SKM-1 (cell line): ENCODE data around the gene FER1L5.
A peak's percentile ranks its signal among the peaks of the same experiment; 100 is the strongest.
"Not testable (repeated sequence)": the region's sequence is repeated elsewhere in the genome, so short reads cannot be mapped to it uniquely, and the experiment has no call there.

ENCODE experiments used
- DNase-seq: peaks from one replicate; lab custom pipeline; 2025; ENCODE audit not compliant: unreplicated experiment; lab: John Stamatoyannopoulos, UW

Gene FER1L5

DNA sequence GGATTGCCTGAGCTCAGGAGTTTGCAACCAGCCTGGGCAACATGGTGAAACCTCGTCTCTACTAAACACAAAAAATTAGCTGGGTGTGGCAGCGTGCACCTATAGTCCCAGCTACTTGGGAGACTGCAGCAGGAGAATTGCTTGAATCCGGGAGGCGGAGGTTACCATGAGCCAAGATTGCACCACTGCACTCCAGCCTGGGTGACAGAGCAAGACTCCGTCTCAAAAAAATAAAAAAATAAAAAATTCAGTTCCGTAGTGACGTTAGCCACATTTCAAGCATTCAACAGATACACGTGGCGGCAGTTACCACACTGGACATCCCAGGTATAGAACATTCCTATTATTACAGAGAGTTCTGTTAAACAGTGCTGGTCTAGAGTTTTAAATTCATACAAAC, 8.9 kb upstream of the FER1L5 start:
- no peak for DNase-seq

DNA sequence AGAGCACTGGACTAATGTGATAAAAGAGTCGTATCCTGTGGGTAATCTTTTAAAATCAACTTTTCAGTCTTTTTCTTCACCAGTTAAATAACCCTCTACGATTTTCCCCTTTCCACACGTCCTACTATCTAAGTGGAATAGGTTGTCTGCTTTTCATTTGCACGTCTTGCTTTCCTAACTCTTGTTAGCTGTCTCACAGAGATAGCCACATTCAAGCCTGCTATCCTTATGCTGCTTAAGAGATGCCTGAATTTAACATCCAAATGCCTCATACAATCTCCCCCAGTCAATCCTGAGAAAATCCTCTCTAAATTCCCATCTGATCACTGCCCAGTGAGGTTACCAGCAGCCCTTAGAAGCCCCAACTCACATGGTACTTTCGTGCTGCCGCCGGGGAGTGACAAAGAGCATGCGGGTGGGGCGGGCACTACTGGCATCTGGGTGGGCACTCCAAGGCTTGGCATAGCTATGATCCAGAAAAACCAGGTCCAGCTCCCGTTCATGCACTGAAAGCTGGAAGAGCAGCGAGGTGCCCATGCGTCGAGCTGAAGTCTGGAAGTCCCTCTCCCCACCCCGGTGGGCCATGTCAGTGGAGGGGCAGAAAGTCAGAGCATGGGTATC, 5.9 kb upstream of the FER1L5 start:
- no peak for DNase-seq

DNA sequence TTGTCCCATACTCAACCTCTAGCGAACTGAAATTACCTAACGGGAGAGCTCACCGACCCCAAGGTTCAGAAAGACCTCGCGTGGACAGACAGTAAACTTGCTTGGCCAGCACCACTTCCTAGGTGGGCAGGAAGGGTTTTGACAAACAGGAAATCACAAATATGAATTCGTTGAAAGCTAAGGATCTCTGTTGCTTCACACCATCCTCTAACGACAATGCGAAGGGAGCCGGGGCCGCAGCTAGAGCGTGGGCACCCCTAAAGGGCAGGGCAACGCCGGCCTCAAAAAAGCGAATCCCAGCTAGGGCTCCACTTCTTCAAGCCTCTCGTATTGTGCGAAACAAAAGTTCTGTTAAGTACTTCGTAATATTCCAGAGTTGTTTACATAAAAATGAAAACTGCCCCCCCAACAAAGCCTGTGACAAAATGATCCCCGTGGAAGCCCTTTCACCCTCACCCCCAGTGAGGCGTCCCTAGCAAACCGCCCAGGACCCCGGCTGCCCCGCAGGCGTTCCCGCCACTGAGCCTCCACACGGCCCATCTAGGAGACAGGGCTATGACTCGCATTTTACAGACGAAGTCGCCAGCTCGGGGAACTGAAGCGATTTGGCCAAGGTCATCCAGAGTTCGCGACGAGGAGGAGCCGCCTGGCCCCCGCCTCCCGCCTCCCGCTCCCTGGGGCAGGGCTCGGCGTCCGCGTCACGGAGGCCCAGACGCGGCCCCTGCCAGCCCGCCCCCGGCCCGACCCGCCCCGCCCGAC, 5.0 kb upstream of the FER1L5 start:
- DNase-seq = peak; percentile 70

DNA sequence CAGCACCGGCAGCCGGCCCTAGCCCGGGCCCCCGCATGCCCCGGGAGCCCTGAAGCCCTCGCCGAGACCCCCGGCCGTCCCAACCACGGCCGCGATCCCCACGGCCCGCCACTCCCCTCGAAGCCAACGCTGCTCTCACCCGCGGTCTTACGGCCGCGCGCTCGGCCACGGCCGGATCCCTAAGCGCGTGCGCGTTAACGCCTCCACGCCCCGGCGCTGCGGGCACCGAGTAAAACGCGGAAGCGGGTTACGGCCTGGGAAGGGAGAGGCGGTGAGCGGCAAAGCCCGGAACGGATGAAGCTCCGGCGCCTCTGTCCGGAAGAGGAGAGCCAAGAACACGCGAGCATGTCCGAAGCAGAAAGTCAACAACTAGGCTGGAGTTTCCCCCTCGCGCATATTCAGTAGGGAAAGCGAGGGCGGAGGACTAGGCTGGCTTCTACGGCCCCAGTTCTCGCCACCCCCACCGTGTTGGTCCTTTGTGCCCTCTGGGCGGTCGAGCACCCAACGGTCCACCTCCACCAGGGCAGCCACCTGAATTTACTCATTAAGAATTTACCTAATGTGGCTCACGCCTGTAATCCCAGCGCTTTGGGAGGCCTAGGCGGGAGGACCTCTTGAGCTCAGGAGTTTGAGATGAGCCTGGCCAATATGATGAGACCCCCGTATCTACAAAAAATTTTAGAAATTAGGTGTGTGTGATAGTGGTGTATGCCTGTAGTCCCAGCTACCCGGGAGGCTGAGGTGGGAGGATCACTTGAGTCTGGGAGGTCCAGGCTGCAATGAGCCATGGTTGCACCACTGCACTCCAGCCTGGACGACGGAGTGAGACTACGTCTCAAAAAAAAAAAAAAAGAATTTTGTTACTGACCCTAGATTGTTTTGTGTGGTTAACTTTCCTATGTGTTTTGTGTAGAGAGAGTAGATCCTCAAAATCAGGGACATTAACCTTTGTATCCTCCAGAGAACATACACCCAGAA, 4.1 kb upstream of the FER1L5 start, which contains the start of gene KANSL3:
Gene KANSL3 (minus strand): TSS at position 169 of the 978 bp plus-strand sequence. CDS start 1,177 bp downstream, outside the sequence.
- DNase-seq = peak; percentile 76

DNA sequence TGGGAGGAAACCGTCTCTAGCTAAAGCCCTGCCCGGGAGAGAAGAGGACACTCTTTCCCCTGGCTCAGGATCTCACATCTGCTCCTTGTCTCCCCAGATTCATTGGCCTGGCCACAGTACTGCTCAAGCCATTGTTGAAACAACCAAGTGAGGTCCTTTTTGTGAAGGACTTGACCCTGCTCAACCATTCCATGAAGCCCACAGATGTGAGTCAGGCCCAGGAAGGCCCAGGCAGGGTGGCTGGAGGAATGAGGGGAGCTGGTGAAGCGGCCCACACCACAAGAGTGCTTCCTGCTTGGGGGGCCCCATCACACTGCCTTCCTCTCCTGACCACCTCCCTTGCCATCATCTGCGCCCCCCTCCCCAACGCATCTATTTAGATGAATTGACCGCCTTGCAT, 5.1 kb downstream of the FER1L5 start:
- DNase-seq = no peak

DNA sequence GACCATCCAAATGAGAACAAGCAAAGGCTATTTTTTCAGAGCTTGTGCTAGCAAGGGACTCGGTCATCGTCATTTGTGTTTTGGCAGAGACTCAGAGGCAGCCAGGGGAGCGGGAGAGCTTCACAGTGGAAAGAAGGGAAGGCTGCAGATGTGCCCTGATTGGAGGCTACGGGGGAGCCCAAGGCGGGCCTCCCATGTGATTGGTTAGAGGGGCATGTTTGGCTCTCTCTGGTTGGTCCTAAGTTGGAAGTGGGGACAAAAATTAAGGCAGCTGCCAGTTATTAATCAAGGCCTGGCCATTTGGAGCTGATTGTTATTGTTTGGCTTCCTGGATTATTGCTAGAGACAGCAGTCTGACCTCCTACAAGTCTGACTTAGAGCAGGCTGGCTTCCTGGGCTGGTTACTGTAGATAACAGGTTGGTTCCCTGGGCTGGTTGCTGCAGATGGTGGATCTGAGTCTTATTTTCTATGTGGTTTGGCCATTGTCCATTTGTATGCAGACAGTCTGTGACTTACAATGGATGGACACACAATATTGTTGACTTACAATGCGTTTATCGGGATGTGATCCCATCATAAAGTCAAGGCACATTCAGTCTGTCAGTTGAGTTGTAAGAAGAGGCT, 5.9 kb downstream of the FER1L5 start:
- DNase-seq = no peak

DNA sequence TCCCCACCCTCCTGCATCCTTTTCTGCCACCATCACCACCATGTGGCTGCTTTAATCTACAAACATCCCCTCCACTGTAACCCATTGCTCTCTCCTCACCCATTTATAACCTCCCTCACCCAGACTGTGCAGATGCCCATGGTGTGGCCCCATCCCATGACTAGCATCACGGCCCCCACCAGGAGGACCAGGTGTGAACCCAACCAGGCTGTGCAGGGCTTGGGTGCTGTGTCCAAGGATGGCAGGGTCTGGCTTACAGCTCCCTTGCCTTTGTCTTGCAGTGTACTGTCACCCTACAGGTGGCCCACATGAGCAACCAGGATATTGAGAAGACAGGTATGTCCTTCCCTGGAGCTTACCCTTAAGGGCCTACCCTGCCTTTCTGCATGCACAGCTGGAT, 6.8 kb downstream of the FER1L5 start:
- DNase-seq = no peak

DNA sequence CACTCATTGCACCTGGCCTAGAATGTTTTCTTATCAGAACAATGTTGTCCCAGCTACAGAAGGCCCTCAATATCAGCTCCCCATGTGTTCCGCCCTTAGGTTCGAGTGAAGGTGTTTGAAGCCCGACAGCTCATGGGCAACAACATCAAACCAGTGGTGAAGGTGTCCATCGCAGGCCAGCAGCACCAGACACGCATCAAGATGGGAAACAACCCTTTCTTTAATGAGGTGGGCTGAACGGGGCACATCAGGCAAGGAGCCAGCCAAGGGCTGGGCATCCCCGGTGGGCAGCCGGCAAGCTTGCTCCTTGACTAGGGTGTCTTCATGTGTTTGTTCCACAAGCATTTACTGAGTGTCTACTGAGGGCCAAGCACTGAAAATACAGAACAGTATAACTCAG, 9.2 kb downstream of the FER1L5 start:
- no peak for DNase-seq

DNA sequence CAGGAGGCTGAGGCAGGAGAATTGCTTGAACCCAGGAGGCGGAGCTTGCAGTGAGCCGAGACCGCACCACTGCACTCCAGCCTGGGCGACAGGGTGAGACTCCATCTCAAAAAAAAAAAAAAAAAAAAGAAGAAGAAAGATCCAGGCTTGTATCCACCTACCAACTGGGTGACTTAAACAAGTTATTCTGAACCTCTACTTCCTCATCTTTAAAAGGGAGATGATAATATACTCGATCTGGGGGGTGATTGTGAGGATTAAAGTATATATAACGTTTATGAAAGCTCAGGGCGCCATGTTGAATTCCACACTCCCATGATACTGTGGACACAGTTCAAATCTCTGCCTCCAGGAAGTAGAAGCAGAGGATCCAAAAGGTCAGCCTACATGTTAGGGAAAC, 12.2 kb downstream of the FER1L5 start:
- DNase-seq = not testable (repeated sequence)

DNA sequence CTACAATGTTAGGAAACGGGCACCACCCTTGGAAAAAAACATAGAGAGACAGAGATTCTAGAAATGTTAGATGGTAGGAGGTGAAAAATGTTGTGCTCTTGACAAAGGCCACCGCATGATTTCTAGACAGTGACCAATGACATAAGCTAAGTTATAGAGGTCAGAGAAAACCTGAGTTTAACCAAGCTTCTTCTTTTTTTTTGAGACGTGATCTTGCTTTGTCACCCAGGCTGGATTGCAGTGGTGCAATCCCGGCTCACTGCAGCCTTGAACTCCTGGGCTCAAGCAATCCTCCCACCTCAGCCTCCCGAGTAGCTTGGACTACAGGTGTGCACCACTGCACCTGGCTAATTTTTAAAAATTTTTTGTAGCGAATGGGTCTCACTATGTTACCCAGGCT, 13.0 kb downstream of the FER1L5 start:
- peak; percentile 44 for DNase-seq

DNA sequence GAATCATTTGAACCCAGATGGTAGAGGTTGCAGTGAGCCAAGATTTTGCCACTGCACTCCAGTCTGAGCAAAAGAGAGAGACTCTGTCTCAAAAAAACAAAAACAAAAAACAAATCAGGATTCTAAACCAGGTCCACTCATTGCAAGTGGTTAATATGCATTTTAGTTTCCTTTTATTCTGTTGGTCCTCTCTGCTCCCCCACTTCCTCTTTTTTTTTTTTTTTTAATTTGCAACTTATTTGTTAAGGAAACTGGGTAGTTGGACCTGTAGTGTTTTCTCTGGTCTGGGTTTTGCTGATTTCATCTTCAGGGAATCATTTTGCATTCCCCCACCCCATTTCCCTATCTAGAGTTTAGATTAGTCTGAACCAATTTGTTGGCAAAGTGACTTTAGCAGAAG, 14.0 kb downstream of the FER1L5 start:
- DNase-seq = peak; percentile 10

DNA sequence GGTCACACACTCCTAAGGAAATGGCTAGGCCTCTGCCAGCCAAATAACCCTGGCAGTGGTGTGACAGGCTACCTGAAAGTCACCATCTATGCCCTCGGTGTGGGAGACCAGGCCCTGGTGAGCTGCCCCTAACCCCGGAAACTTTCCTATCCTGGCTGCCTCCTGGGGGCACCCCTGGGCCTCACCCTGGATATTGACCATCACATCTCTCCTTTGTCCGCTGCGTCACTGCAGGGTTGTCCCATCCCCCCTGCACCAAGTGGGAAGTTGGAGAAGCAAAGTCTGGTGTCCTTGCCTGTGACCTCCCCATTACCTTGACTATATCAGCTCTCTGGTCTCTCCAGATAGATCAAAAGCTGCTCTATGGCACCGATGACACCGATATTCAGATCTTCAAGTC, 18.8 kb downstream of the FER1L5 start:
- DNase-seq = no peak

DNA sequence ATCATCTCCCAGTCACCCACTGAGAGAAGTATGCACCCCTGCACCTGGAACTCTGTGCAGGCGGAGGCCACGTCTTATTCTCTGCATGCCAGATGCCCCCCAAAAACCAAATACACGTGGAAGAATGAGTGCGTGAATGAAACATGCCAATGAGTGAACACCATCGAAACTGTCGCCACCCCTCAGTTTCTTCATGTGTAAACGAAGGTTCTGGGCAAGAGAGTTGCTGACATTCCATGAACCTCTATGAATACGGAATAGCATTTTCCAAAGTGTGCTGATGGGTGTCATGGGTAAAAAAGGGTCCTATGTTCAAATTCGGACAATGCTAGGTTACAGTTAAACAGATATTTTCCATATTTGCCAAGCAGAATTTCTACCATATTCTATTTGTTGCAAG, 19.8 kb downstream of the FER1L5 start:
- DNase-seq = no peak

DNA sequence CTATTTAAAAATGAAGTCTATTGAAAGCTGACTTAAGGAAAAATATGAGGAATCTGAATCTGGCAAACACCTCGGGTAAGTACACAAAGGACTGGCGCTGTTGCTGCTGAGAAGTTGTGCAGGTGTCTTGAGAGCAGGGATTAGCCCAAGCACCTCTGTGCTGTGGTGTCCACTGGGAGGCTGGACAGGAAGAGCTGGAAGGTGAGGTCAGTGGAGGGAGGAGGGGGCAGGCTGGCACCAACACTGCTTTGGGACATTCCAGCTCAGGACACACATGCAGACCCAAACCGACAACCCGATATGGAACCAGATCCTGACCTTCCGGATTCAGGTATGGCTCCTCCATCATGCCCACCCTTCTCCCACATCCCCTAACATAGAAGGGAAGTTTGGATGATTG, 20.6 kb downstream of the FER1L5 start:
- DNase-seq = no peak

DNA sequence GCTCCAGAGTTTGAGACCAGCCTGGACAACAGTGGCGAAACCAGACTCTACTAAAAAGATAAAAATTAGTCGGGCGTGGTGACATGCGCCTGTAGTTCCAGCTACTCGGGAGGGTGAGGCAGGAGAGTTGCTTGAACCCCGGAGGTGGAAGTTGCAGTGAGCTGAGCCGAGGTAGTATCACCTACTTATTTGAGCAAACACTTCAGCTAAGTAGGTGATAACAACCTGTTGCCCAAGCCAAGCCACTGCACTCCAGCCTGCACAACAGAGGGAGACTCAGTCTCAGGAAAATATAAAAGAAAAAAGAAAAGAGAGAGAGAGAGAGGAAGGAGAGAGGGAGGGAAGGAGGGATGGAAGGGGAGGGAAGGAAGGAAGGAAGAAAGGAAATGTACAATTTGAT, 21.3 kb downstream of the FER1L5 start:
- no peak for DNase-seq

DNA sequence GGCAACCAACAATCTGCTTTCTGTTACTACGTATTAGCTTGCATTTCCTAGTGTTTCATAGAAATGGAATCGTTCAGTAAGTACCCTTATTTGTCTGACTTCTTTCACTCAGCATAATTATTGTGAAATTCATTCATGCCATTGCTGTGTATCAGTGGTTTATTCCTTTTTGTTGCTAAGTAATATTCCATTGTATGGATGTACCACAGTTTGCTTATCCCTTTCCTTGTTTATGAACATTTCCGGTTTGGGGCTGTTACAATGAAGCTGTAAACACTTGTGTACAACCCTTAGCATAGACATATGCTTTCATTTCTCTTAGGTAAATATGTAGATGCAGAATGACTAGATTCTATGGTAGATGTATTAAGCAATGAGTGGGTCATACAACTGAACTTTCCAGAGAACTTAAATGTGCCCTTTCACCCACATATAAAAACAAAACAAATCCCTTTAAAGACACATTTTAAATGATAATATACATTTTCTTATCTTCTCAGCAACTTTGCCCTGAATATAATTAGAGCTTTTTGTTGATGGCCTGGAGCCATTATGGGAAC, 21.9 kb downstream of the FER1L5 start:
- no peak for DNase-seq

DNA sequence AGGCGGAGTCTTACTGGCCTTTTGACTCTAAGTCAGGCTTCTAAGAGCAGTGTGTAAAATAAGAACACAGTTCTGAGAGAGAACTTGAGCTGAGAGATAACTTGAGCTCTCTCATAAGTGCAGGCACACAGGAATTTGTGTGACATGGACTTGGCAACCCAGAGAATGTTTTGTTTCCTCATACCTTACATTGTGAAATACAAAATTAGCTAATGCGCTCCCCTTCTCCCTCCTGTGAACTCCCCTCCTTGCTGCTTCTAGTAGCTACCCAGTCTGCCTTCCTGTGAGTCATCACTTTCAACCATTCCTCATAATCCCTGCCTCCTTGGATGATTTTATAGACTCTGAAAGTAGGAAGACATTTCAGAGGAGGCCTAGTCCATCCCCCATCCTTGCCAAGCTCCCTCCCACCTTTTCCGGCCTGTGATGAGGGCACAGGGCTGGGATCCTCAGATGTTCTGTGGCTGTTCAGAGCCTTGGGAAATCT, 22.6 kb downstream of the FER1L5 start:
- peak; percentile 96 for DNase-seq

DNA sequence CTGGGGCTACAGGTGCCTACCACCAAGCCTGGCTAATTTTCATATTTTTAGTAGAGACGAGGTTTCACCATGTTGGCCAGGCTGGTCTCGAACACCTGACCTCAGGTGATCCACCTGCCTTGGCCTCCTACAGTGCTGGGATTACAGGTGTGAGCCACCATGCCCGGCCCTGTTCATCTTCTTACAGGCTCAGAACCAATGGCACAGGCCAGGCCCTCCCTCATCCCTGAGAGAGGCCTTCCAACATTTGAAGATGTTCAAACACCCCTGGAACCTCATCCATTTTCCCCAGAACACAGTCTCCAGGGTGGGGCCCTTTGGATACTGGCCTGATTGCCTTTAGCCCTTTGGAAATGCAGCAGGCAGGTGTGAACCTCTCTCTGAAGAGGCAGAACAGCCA, 23.2 kb downstream of the FER1L5 start:
- DNase-seq = not testable (repeated sequence)

DNA sequence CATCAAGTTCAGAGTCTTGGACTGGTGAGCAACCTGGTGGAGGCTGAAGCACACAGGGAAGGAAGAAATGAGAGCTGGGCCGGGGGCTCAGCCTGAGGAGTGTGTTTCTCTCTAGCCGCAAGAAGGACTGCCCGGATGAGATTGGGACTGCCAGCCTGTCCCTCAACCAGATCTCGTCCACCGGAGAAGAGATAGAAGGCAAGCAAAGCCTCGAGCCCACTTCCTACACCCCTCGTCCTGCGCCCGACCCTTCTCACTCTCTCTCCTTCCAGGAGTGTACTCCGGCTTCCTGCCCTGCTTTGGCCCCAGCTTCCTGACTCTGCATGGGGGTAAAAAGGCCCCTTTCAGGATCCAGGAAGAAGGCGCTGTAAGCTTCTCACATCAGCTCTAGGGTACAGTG, 26.2 kb downstream of the FER1L5 start:
- DNase-seq = no peak

DNA sequence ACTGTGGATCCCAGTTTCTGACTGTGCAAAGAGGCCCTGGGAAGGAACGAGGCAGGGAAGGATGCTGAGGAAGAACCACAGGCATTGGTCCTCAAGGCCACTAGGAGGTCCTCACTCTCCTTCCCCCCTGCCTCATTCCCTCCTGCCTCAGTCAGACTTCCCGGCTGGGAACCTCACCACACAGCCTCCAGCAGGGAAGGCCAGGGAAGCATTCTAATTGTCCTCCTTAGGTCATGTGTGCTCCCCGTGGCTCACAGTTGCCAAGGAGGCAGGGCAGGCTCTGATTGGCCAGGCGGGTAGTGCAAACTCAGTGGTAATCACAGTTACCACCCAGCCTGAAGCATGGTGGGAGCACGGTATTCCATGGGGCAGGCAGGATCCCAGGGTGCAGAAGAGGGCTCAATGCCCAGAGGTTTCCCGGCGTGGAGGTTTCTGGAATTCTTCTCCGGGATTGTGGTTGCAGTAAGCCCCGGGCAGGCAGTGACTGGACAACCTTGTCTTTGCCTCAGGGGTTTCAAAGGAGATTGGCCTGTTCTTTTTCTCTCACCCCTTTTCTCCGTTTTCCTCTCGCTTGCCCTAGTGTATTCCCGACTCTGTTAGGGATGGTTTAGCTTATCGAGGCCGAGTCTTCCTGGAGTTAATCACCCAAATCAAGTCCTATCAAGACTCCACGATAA, 27.1 kb downstream of the FER1L5 start:
- DNase-seq = no peak
